C4-2B (cell line): ENCODE measurements around the gene SELENOS.

Source experiments
- CTCF ChIP-seq: fragments of 450-650 bp; conservative IDR thresholded peaks from 2 replicates; pipeline ENCODE4 v1.5.1; 2017; ENCODE audit warnings: mild to moderate bottlenecking
- ZFX ChIP-seq: fragments of 450-650 bp; IDR thresholded peaks from 2 replicates; pipeline ENCODE4 v1.6.1; 2017

GRCh38 chr15:101276501-101277037 lies 716 bp downstream of the SELENOS start:
- TF ChIP-seq CTCF = no peak; the same call in 1 of the 2 replicates
- no peak for TF ChIP-seq ZFX
